ENCODE data around the gene FSTL1.
"Not testable (repeated sequence)": the region's sequence is repeated elsewhere in the genome, so short reads cannot be mapped to it uniquely, and the experiment has no call there.

The FSTL1 gene

DNA sequence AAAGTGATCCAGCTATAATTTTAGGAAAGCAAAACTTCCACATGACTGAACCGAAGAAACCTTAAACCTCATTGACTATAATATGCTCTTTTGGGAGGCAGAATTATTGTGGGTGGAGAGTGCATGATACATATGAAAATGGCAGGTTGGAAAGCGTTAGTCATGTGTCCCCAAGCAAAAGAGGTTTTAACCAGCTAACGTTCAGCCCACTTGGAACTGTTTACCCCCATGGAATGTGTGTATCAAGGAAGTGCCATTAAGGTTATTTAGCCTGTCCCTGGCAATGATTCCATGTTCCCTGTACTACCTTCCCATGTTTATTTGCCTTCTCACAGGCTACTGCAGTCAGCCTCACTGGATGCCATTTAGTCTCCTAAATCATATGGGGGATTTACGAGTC is 57.5 kb downstream of the FSTL1 start:
- DNase-seq (ENCODE audit: insufficient read length, low spot score) (no peak), FAIRE-seq (no peak)
- TF ChIP-seq, protein P1, sequence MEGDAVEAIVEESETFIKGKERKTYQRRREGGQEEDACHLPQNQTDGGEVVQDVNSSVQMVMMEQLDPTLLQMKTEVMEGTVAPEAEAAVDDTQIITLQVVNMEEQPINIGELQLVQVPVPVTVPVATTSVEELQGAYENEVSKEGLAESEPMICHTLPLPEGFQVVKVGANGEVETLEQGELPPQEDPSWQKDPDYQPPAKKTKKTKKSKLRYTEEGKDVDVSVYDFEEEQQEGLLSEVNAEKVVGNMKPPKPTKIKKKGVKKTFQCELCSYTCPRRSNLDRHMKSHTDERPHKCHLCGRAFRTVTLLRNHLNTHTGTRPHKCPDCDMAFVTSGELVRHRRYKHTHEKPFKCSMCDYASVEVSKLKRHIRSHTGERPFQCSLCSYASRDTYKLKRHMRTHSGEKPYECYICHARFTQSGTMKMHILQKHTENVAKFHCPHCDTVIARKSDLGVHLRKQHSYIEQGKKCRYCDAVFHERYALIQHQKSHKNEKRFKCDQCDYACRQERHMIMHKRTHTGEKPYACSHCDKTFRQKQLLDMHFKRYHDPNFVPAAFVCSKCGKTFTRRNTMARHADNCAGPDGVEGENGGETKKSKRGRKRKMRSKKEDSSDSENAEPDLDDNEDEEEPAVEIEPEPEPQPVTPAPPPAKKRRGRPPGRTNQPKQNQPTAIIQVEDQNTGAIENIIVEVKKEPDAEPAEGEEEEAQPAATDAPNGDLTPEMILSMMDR (IDR thresholded peaks at IDR 0.05; ENCODE audit: insufficient read depth, missing control alignments), result no peak

GRCh38 chr3:120382941-120383447 is 67.8 kb downstream of the FSTL1 start:
- TF ChIP-seq, protein P1 (IDR thresholded peaks at IDR 0.05; ENCODE audit: insufficient read depth, missing control alignments), result no peak
- DNase-seq (ENCODE audit: insufficient read length, low spot score) (no peak), FAIRE-seq (no peak)

DNA sequence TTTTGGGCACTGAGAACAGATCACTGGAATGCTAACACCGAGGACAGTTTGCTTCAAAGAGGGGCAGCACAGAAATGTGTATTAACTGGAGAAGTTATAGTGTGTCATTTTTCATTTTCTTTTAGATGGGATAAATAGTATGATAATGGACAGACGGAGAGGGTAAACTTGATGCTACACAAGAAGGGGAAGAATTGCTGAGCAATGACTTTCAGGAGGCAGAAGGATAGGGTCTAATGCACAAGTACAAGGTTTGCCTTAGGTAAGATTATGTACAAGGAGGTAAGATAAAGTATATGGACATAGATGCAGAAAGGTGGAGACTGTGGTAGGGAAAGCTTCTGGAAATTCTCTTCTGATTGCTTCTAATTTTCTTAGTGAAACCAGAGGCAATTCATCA is 69.3 kb downstream of the FSTL1 start:
- no peak for FAIRE-seq
- no peak for DNase-seq (ENCODE audit: insufficient read length, low spot score)
- TF ChIP-seq, protein P1 (IDR thresholded peaks at IDR 0.05; ENCODE audit: insufficient read depth, missing control alignments), result no peak

DNA sequence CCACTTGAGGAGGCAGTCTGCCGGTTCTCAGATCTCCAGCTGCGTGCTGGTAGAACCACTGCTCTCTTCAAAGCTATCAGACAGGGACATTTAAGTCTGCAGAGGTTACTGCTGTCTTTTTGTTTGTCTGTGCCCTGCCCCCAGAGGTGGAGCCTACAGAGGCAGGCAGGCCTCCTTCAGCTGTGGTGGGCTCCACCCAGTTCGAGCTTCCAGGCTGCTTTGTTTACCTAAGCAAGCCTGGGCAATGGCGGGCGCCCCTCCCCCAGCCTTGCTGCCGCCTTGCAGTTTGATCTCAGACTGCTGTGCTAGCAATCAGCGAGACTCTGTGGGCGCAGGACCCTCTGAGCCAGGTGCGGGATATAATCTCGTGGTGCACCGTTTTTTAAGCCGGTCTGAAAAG is 72.8 kb downstream of the FSTL1 start:
- FAIRE-seq, result not testable (repeated sequence)

GRCh38 chr3:120370463-120370862 is 80.3 kb downstream of the FSTL1 start:
- no peak for FAIRE-seq
- DNase-seq (ENCODE audit: insufficient read length, low spot score), result no peak
- TF ChIP-seq, protein P1 (IDR thresholded peaks at IDR 0.05; ENCODE audit: insufficient read depth, missing control alignments), result no peak

More for the DNA sequence above, 72.8 kb downstream of the FSTL1 start:
- not testable (repeated sequence) for DNase-seq (ENCODE audit: insufficient read length, low spot score)

DNA sequence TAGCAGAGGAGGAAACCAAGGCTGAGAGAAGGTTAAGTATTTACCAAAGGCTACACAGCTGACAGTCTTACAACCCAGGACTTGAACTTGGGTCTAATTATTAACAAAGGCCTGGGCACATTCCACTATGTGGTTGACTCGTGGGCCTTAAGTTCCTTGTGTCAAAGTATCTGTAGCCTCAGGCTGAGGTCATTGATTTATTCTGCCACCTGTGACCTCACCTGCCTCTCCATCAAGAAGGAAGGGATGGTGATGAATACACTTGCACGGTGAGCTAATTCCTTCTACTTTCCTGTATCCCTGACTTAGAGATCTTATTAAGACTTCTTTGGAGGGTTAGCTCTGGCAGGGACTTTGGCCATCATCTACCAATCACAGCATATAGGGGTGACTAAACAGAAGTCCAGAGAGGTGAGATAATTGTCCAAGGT is 81.7 kb downstream of the FSTL1 start:
- TF ChIP-seq, protein P1 (IDR thresholded peaks at IDR 0.05; ENCODE audit: insufficient read depth, missing control alignments), result no peak
- FAIRE-seq, result no peak

DNA sequence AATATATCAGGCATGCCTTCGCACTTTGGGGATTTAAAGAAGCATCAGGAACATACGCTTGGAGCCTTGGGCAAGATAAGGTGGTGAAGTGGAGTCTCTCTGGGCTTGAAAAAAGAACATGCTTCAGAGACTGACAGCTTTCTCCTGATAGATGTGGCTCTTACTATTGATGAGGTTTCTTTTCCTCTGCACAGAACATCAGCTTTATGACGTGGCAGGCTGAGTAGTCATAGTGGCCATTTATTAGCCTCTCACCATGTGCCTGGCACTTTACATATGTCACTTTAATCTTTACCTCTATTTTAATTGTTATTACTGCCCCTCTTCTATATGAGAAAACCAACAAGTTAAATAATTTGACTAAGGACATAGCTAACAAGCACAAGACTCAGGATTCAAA is 82.6 kb downstream of the FSTL1 start:
- FAIRE-seq (no peak), DNase-seq (ENCODE audit: insufficient read length, low spot score) (no peak)
- TF ChIP-seq, protein P1 (IDR thresholded peaks at IDR 0.05; ENCODE audit: insufficient read depth, missing control alignments), result no peak

More for the DNA sequence above, 81.7 kb downstream of the FSTL1 start:
- DNase-seq (ENCODE audit: insufficient read length, low spot score), result no peak

DNA sequence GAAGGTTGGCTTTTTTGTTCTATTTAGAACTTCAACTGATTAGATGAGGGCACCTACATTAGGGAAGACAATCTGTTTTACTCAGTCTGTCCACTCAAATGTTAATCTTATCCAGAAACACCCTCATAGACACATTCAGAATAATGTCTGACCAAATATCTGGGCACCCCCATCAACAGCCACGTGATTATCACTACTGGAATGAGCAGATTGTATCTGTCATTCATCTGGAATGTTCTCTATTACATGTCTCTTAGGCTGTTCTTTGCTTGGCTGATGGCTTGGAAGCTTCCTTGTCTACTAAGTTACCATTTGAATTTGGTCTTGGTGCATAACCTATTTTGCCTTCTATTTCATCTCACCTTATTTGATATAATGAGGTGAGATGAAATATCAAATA is 86.0 kb downstream of the FSTL1 start:
- TF ChIP-seq, protein P1 (IDR thresholded peaks at IDR 0.05; ENCODE audit: insufficient read depth, missing control alignments), result no peak
- FAIRE-seq, result no peak
- no peak for DNase-seq (ENCODE audit: insufficient read length, low spot score)

Data from D721Med (cell line).